Adrenal gland (tissue), 12 donors: ENCODE measurements around the gene PTDSS2. TPM values are rescaled to one million over a fixed set of nuclear protein-coding genes. Genes with fewer than 3 reads are reported as not detected.

Source experiments
- DNase-seq, 7 donors: peaks; one replicate each; pipeline ENCODE4 v3.0.0-alpha.2; 2019 to 2020
- H3K27ac ChIP-seq, 5 donors: fragments of 200-600 bp; sonication (generic) in 4 of 5; 1 replicate in 3 of 5; 2 replicates in 2 of 5; pipeline versions ENCODE4 v1.5.1 to v1.8.0; 2016 to 2020; ENCODE audit warnings: mild to moderate bottlenecking in 1 of 5
- H3K27me3 ChIP-seq: fragments of 200-600 bp; 2 replicates; pipeline ENCODE4 v1.8.0; 2021
- H3K36me3 ChIP-seq, 2 donors: fragments of 200-600 bp; replicated peaks in 1 of 2; 1 replicate in 1 of 2; 2 replicates in 1 of 2; pipeline versions ENCODE4 v1.5.1 to v1.8.0; 2018 to 2022
- H3K4me1 ChIP-seq, 2 donors: fragments of 200-600 bp; replicated peaks in 1 of 2; 1 replicate in 1 of 2; 2 replicates in 1 of 2; pipeline versions ENCODE4 v1.5.1 to v1.8.0; 2018 to 2021
- H3K4me3 ChIP-seq, 4 donors: fragments of 200-600 bp; sonication (generic) in 3 of 4; one replicate each; pipeline ENCODE4 v1.5.1; 2016 to 2018
- H3K9me3 ChIP-seq, 3 donors: fragments of 200-600 bp; sonication (generic) in 1 of 3; replicated peaks in 1 of 3; 1 replicate in 2 of 3; 2 replicates in 1 of 3; pipeline versions ENCODE4 v1.5.1 to v1.8.0; 2016 to 2021
- CTCF ChIP-seq, 6 experiments: fragments of 450-650 bp in 4 of 6; fragments of 200-600 bp in 2 of 6; sonication (generic) in 1 of 6; IDR thresholded peaks; 1 replicate in 5 of 6; 2 replicates in 1 of 6; pipeline versions ENCODE4 v1.5.1 to v1.8.0; 2016 to 2021; ENCODE audit warnings: antibody characterized with exemption in 6 of 6, mild to moderate bottlenecking in 2 of 6, moderate library complexity in 1 of 6
- POLR2A ChIP-seq, 2 donors: fragments of 450-650 bp; IDR thresholded peaks; one replicate each; pipeline ENCODE4 v1.6.1; 2017; ENCODE audit warnings: antibody characterized with exemption in 2 of 2, mild to moderate bottlenecking in 2 of 2, moderate library complexity in 1 of 2
- WGBS, 4 donors: extraction: QIAGEN DNeasy Blood & Tissue Kit in 2 of 4; methylation state at CpG; one replicate each; pipeline versions ENCODE4 v1.1.5 to v1.1.7; 2013 to 2017; 5-methylcytosine and 5-hydroxymethylcytosine counted together
- intact Hi-C, 2 donors: fragments of 100-400 bp; cut with DNase I; formaldehyde crosslinking; loops; one replicate each; pipeline versions ENCODE4 v1.14.1 to v1.15.0; 2022 to 2023
- polyA plus RNA-seq, 3 donors: library from polyadenylated mRNA; stranded (reverse); fragments of 200-250 nt in 2 of 3; fragments of 350-450 nt in 1 of 3; fragmentation: Illumina TruSeq in 1 of 3; extraction: RNeasy Lipid Tissue Mini Kit (QIAGEN cat#74804) in 1 of 3; gene quantifications; one replicate each; pipeline ENCODE4 v1.2.3, GENCODE V29; 2013 to 2014
- total RNA-seq, 9 donors: library from RNA; depleted of rRNA in 4 of 9; stranded (reverse); fragments of >200 nt in 4 of 9; fragments of 120-200 nt in 1 of 9; fragmentation: NEBNext Ultra II Directional in 1 of 9; extraction: Animal tissue kit (Norgen Biotek cat#: 25700) in 1 of 9; gene quantifications; one replicate each; pipeline versions ENCODE4 v1.1.0 to v1.2.4, GENCODE V29; 2013 to 2023
- donor health status: healthy with polysubstance abuse.
- donor health status: Bipolar disorder and iron deficiency.
- donor health status: DM: yes; HTN: yes; CAD: no.
- donor health status: DM: no; HTN: no; CAD: no.
- donor health status: DM: no; HTN: no; CAD: no.
- donor health status: DM: yes; HTN: yes; CAD: no.

The PTDSS2 gene
- total and polyA plus RNA-seq, 12 donors: 11.0 to 109 (median 44.7) TPM

- H3K27ac ChIP-seq: no peak overlapping the region
- TF ChIP-seq POLR2A (IDR thresholded peaks at IDR 0.05): no peak
- TF ChIP-seq CTCF (IDR thresholded peaks at IDR 0.05): no peak
- intact Hi-C loops: no loop called here
Observed at GRCh38 chr11:403761-404431, 46.2 kb upstream of the PTDSS2 start.

GRCh38 chr11:404551-405264, 45.4 kb upstream of the PTDSS2 start:
- no peak overlapping the region for H3K27ac ChIP-seq
- no peaks in the 10 kb centered on the region for H3K9me3 ChIP-seq
- no peaks in the 10 kb centered on the region for H3K36me3 ChIP-seq
- intact Hi-C loops: no loop called here
- TF ChIP-seq POLR2A (IDR thresholded peaks at IDR 0.05): no peak
- 89 to 95% (median 92%) methylated on average over 13 to 14 of the region's 14 CpGs for WGBS, 4 donors
- peaks cover 5% of the 10 kb centered on the region for H3K27me3 ChIP-seq
- no peak overlapping the region for H3K4me3 ChIP-seq
- peaks cover 0 to 9% of the 10 kb centered on the region in 2 donors for H3K4me1 ChIP-seq
- DNase-seq: no peak

More at GRCh38 chr11:403761-404431, 46.2 kb upstream of the PTDSS2 start:
- peaks cover 0 to 9% of the 10 kb centered on the region in 2 donors for H3K4me1 ChIP-seq
- WGBS, 4 donors: 86 to 94% (median 93%) methylated on average over 13 to 27 of the region's 27 CpGs
- peaks cover 5% of the 10 kb centered on the region for H3K27me3 ChIP-seq
- no peaks in the 10 kb centered on the region for H3K36me3 ChIP-seq
- no peak overlapping the region for H3K4me3 ChIP-seq
- H3K9me3 ChIP-seq: no peaks in the 10 kb centered on the region
- no peak for DNase-seq

GRCh38 chr11:405323-405953, 44.6 kb upstream of the PTDSS2 start:
- Histone ChIP-seq H3K27me3 (peaks cover under 1% of the 10 kb centered on the region), H3K4me1 (peaks cover 0 to 9% of the 10 kb centered on the region in 2 donors), H3K36me3 (no peaks in the 10 kb centered on the region), H3K27ac (no peak overlapping the region), H3K4me3 (no peak overlapping the region), H3K9me3 (no peaks in the 10 kb centered on the region)
- 79 to 88% (median 84%) methylated on average over 14 to 17 of the region's 17 CpGs for WGBS, 4 donors
- intact Hi-C loops: no loop called here
- peak in 1 of 7 donors; percentile 33 for DNase-seq
- TF ChIP-seq CTCF (IDR thresholded peaks at IDR 0.05) (no peak), POLR2A (IDR thresholded peaks at IDR 0.05) (no peak)

GRCh38 chr11:405954-406795, 43.9 kb upstream of the PTDSS2 start:
- Histone ChIP-seq H3K4me3 (peak overlapping the region in 2 of 4 donors; percentile 2 to 72), H3K36me3 (no peaks in the 10 kb centered on the region), H3K27me3 (no peaks in the 10 kb centered on the region), H3K4me1 (peaks cover 0 to 9% of the 10 kb centered on the region in 2 donors), H3K9me3 (no peaks in the 10 kb centered on the region), H3K27ac (peak overlapping the region in 2 of 5 donors; percentile 38 to 75)
- 67 to 90% (median 74%) methylated on average over 18 to 47 of the region's 47 CpGs for WGBS, 4 donors
- TF ChIP-seq CTCF (IDR thresholded peaks at IDR 0.05) (no peak), POLR2A (IDR thresholded peaks at IDR 0.05) (no peak)
- intact Hi-C loops: no loop called here
- peak in 1 of 7 donors; percentile 24 for DNase-seq
